HepG2 (cell line): ENCODE measurements around the gene PSAP. TPM values are rescaled to one million over a fixed set of nuclear protein-coding genes. Genes with fewer than 3 reads are reported as not detected.
A peak's percentile ranks its signal among the peaks of the same experiment; 100 is the strongest.

Experiments used
- ATM ChIP-seq: fragments of 450-650 bp; IDR thresholded peaks from 2 replicates; pipeline ENCODE4 v1.7.1; 2017; ENCODE audit warnings: mild to moderate bottlenecking, borderline replicate concordance
- BORCS8-MEF2B ChIP-seq: sonication (generic); formaldehyde crosslinking; IDR thresholded peaks from 2 replicates; pipeline ENCODE4 v1.8.0; 2022; ENCODE audit warnings: mild to moderate bottlenecking, missing genetic modification reagents
- EZH2 ChIP-seq: conservative IDR thresholded peaks from 2 replicates; pipeline ENCODE4 v1.6.1; 2012; ENCODE audit warnings: mild to moderate bottlenecking, low read depth, low read length, moderate library complexity
- HNF4G ChIP-seq, 2 experiments: sonication (generic) in 1 of 2; formaldehyde crosslinking in 1 of 2; IDR thresholded peaks; 2 replicates each; pipeline versions ENCODE4 v1.4.0 to v1.6.1; 2011 to 2020; ENCODE audit warnings: borderline replicate concordance in 2 of 2, low read depth in 2 of 2, mild to moderate bottlenecking in 2 of 2, low read length in 1 of 2, missing genetic modification reagents in 1 of 2, moderate library complexity in 1 of 2
- ISL2 ChIP-seq: sonication (generic); formaldehyde crosslinking; IDR thresholded peaks from 2 replicates; pipeline ENCODE4 v1.5.0; 2020; ENCODE audit warnings: missing genetic modification reagents
- KAT2B ChIP-seq: fragments of 150-350 bp; IDR thresholded peaks from 2 replicates; pipeline ENCODE4 v1.6.1; 2014; ENCODE audit warnings: low read depth, low read length, borderline replicate concordance
- RELA ChIP-seq: sonication (generic); formaldehyde crosslinking; IDR thresholded peaks from 2 replicates; pipeline ENCODE4 v1.4.0; 2020; ENCODE audit warnings: missing genetic modification reagents
- RFX3 ChIP-seq: IDR thresholded peaks from 2 replicates; pipeline ENCODE4 v1.6.1; 2016; ENCODE audit warnings: missing biosample characterization, missing genetic modification reagents
- SOX13 ChIP-seq, 3 experiments: fragments of 450-650 bp in 1 of 3; sonication (generic) in 1 of 3; formaldehyde crosslinking in 1 of 3; IDR thresholded peaks in 2 of 3; conservative IDR thresholded peaks in 1 of 3; 2 replicates each; pipeline versions ENCODE4 v1.5.0 to v1.6.1; 2016 to 2020; ENCODE audit warnings: antibody characterized with exemption in 1 of 3, mild to moderate bottlenecking in 1 of 3, missing compliant biosample characterization in 1 of 3, missing genetic modification reagents in 1 of 3, moderate library complexity in 1 of 3
- ZNF160 ChIP-seq: sonication (generic); formaldehyde crosslinking; IDR thresholded peaks from 2 replicates; pipeline ENCODE4 v1.8.0; 2022; ENCODE audit warnings: mild to moderate bottlenecking, inconsistent platforms, missing genetic modification reagents
- ZSCAN31 ChIP-seq: sonication (generic); formaldehyde crosslinking; IDR thresholded peaks from 2 replicates; pipeline ENCODE4 v1.5.0; 2020; ENCODE audit warnings: low read depth, mild to moderate bottlenecking, missing genetic modification reagents
- polyA plus RNA-seq, 8 experiments: library from polyadenylated mRNA; depleted of rRNA in 3 of 8; stranded (reverse) in 7 of 8; unstranded in 1 of 8; fragments of >200 nt; fragmentation: Illumina TruSeq in 4 of 8; extraction: Trizol in 4 of 8; gene quantifications; 2 replicates each; pipeline versions ENCODE4 v1.2.1 to v1.2.3, GENCODE V29; 2011 to 2016; ENCODE audit warnings: low read depth in 4 of 8, missing spikeins in 1 of 8, mixed read lengths in 1 of 8; ENCODE audit not compliant: insufficient read depth in 1 of 8
- total RNA-seq, 5 experiments: library from RNA; depleted of rRNA; stranded (reverse); fragments of >200 nt; fragmentation: Illumina TruSeq; extraction: Trizol; gene quantifications; 2 replicates each; pipeline ENCODE4 v1.2.3, GENCODE V29; 2016; ENCODE audit warnings: low read depth in 1 of 5
- TF ChIP-seq, protein P1 (sequence below): sonication (generic); formaldehyde crosslinking; IDR thresholded peaks from 2 replicates; pipeline ENCODE4 v1.4.0; 2020; ENCODE audit warnings: missing genetic modification reagents
- TF ChIP-seq, protein P2 (sequence below): sonication (generic); formaldehyde crosslinking; IDR thresholded peaks from 2 replicates; pipeline ENCODE4 v1.4.0; 2020; ENCODE audit warnings: mild to moderate bottlenecking, missing genetic modification reagents

The PSAP gene
- total and polyA plus RNA-seq, 2 of the 13 experiments (the other 11 are each of a cell fraction or from before 2014, with no cell fraction given), result 323 to 643 TPM

DNA sequence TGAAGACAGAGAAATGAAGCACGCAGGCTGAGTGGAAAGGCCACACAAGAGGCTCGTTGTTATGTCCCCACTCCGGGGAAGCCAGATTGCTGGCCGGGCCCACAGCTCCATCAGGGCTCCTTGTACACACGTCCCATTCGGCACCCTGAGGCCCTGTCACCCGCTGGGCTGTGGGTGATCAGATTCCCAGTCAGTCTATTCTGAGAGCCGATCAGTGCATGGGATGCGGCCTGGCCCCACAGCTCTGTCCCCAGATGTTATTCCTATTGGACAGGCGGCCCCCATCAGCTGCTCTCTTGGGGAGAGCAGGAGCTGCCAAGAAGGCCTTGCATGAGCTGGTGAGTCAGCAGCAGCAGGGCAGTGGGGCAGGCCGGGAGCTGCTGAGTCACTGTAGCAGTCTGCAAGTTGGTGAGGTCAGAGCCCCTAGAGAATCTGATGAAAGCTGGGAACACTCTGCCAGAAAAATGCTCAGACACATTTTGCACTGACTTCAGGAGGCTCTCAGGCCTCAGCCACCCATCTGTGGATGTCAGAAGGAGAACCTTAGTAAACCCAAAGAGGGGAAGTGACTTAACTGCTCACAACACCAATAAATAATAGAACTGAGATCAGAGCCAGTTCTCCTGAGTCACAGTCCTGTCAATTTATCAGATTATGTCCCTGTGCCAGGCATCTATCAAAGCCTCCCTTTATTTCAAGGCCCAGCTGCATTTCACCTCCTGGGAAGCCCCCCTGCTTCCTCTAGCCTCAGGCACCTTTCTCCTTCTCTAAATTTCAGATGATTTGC lies 9.4 kb upstream of the PSAP start (continued):
- no peak for TF ChIP-seq SOX13 (IDR thresholded peaks at IDR 0.05)
- TF ChIP-seq SOX13 (CRISPR knock-in tag; conservative IDR thresholded peaks at IDR 0.05 in 1 of 2, IDR thresholded peaks at IDR 0.05 in 1 of 2), result peak in 1 of 2 experiments; percentile 26; a peak in 1 of 4 replicates
- no peak for TF ChIP-seq RELA (CRISPR knock-in tag)
- peak; percentile 93; the same call in 1 of the 2 replicates for TF ChIP-seq ZSCAN31
- TF ChIP-seq, protein P1, sequence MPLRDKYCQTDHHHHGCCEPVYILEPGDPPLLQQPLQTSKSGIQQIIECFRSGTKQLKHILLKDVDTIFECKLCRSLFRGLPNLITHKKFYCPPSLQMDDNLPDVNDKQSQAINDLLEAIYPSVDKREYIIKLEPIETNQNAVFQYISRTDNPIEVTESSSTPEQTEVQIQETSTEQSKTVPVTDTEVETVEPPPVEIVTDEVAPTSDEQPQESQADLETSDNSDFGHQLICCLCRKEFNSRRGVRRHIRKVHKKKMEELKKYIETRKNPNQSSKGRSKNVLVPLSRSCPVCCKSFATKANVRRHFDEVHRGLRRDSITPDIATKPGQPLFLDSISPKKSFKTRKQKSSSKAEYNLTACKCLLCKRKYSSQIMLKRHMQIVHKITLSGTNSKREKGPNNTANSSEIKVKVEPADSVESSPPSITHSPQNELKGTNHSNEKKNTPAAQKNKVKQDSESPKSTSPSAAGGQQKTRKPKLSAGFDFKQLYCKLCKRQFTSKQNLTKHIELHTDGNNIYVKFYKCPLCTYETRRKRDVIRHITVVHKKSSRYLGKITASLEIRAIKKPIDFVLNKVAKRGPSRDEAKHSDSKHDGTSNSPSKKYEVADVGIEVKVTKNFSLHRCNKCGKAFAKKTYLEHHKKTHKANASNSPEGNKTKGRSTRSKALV (CRISPR knock-in tag), result no peak
- TF ChIP-seq KAT2B, result no peak
- TF ChIP-seq, protein P2, sequence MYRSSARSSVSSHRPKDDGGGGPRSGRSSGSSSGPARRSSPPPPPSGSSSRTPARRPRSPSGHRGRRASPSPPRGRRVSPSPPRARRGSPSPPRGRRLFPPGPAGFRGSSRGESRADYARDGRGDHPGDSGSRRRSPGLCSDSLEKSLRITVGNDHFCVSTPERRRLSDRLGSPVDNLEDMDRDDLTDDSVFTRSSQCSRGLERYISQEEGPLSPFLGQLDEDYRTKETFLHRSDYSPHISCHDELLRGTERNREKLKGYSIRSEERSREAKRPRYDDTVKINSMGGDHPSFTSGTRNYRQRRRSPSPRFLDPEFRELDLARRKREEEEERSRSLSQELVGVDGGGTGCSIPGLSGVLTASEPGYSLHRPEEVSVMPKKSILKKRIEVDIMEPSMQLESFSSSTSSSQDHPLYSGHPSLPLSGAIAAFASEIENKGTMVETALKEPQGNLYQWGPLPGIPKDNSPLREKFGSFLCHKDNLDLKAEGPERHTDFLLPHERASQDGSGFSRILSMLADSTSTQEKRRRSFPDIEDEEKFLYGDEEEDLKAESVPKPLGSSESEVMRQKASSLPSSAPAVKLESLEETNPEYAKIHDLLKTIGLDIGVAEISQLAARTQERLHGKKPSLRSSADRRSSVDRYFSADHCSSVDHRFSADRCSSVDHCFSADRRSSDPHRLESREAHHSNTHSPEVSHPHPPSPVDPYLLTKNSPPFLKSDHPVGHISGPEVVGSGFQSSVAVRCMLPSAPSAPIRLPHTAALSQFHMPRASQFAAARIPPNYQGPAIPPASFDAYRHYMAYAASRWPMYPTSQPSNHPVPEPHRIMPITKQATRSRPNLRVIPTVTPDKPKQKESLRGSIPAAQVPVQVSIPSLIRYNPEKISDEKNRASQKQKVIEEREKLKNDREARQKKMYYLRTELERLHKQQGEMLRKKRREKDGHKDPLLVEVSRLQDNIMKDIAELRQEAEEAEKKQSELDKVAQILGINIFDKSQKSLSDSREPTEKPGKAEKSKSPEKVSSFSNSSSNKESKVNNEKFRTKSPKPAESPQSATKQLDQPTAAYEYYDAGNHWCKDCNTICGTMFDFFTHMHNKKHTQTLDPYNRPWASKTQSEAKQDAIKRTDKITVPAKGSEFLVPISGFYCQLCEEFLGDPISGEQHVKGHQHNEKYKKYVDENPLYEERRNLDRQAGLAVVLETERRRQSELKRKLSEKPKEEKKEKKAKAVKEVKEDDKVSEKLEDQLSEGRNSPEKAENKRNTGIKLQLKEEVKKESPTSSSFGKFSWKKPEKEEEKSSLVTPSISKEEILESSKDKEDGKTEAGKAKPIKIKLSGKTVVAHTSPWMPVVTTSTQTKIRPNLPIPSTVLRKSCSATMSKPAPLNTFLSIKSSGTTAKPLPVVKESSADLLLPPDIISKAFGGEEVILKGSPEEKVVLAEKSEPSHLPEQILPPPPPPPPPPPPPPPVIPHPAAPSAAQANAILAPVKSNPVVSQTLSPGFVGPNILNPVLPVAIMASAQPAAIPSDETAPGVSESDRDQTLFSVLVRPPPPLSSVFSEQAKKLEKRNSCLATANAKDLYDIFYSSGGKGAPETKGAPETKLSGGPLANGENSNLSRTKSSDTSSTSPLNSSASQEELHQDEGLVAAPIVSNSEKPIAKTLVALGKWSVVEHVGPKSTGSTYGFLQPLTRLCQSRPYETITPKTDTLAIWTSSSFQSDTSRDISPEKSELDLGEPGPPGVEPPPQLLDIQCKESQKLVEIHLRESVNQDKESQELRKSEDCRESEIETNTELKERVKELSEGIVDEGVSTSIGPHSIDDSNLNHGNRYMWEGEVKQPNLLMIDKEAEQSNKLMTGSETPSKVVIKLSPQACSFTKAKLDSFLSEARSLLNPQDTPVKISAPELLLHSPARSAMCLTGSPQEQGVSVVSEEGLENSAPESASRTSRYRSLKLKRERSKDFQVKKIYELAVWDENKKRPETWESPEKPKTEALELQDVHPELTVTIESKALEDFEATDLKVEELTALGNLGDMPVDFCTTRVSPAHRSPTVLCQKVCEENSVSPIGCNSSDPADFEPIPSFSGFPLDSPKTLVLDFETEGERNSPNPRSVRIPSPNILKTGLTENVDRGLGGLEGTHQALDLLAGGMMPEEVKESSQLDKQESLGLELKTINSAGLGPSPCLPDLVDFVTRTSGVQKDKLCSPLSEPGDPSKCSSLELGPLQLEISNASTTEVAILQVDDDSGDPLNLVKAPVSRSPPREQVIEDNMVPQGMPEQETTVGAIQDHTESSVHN (CRISPR knock-in tag), result no peak
- TF ChIP-seq ATM, result no peak
- TF ChIP-seq BORCS8-MEF2B (CRISPR knock-in tag), result 0 out of 2 replicates have a peak, but pooled peaks have one; percentile 56
- no peak for TF ChIP-seq HNF4G (IDR thresholded peaks at IDR 0.05; ENCODE audit: borderline replicate concordance, low read depth, low read length)
- no peak for TF ChIP-seq HNF4G (CRISPR knock-in tag; IDR thresholded peaks at IDR 0.05; ENCODE audit: borderline replicate concordance, low read depth)
- TF ChIP-seq ZNF160 (CRISPR knock-in tag), result no peak
- TF ChIP-seq RFX3 (CRISPR knock-in tag), result no peak
- no peak for TF ChIP-seq EZH2
- TF ChIP-seq ISL2, result 0 out of 2 replicates have a peak, but pooled peaks have one; percentile 26
